GM21360 (cell line): Measurements from ENCODE around the gene NIPBL.
"Not testable (repeated sequence)": the region's sequence is repeated elsewhere in the genome, so short reads cannot be mapped to it uniquely, and the experiment has no call there.

Source experiments
- ATAC-seq: cut with Tn5 transposase; IDR thresholded peaks from one replicate; pipeline ENCODE4 v1.9.1; 2021; ENCODE audit warnings: mild to moderate bottlenecking, moderate library complexity; ENCODE audit not compliant: unreplicated experiment

The NIPBL gene

GRCh38 chr5:37082977-37083376 lies 206.4 kb downstream of the NIPBL start:
- not testable (repeated sequence) for ATAC-seq

- ATAC-seq: not testable (repeated sequence)
Measured at GRCh38 chr5:37086026-37086425, 209.5 kb downstream of the NIPBL start.

- no peak for ATAC-seq
Measured at GRCh38 chr5:37086466-37087173, 210.1 kb downstream of the NIPBL start.

DNA sequence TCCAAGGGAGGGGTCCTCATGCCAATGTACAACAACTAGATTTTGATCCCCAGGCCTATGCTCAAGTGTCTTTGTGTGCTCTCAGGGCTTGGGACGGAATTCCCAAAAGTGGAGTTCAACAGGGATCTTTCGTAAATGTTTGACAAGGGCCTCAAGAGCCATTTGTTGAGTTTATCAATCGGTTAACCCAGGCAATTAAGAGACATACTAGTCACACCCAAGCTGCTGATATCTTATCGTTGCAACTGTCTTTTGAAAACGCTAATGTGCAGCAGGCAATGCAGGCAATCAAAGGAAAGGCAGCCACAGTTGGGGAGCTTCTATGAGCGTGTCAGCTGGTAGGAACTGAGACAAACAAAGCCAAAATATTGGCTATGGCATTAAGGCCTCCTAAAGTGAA lies 211.4 kb downstream of the NIPBL start:
- ATAC-seq: no peak

- no peak for ATAC-seq
Measured at GRCh38 chr5:37090123-37090726, 213.7 kb downstream of the NIPBL start.

DNA sequence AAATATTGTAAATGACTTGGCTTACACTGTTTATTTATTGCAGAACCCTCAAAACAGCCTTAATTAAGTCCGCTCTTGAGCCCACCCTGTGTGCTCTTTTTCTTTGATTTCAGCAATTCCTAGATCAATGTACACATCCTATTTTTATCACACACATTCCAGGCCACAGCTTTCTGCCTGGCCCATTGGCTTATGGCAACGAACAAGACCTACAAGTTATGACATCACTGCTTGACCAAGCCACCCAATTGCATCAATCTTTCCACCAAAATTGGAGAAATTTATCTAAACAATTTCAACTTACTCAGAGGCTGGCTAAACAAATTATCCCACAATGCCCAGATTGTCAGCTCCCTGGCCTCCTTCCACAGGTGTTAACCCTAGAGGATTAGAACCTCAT lies 214.2 kb downstream of the NIPBL start:
- no peak for ATAC-seq

GRCh38 chr5:37093795-37094194 lies 217.2 kb downstream of the NIPBL start:
- not testable (repeated sequence) for ATAC-seq

- ATAC-seq: not testable (repeated sequence)
Measured at GRCh38 chr5:37099267-37099666, 222.7 kb downstream of the NIPBL start.

GRCh38 chr5:37103302-37103701 lies 226.7 kb downstream of the NIPBL start:
- no peak for ATAC-seq

GRCh38 chr5:37109338-37109737 lies 232.8 kb downstream of the NIPBL start:
- ATAC-seq: no peak

DNA sequence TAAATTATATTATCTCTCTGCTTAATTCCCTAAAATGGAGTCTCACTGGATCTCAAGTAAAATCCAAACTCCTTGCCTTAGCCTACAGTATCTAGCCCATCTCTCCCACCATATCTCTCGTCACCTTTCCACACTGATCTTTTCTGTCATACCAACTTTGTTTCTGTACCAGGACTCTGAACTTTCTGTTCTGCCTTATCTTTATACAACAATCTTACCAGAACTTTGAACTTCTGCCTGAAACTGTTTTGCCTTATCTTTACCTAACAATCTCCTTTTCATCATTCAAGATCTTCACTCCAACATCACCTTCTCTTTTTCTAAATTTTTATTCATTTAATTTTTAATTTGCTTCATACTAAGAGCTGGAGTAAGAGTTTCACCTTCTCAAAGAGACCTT lies 233.6 kb downstream of the NIPBL start:
- no peak for ATAC-seq

DNA sequence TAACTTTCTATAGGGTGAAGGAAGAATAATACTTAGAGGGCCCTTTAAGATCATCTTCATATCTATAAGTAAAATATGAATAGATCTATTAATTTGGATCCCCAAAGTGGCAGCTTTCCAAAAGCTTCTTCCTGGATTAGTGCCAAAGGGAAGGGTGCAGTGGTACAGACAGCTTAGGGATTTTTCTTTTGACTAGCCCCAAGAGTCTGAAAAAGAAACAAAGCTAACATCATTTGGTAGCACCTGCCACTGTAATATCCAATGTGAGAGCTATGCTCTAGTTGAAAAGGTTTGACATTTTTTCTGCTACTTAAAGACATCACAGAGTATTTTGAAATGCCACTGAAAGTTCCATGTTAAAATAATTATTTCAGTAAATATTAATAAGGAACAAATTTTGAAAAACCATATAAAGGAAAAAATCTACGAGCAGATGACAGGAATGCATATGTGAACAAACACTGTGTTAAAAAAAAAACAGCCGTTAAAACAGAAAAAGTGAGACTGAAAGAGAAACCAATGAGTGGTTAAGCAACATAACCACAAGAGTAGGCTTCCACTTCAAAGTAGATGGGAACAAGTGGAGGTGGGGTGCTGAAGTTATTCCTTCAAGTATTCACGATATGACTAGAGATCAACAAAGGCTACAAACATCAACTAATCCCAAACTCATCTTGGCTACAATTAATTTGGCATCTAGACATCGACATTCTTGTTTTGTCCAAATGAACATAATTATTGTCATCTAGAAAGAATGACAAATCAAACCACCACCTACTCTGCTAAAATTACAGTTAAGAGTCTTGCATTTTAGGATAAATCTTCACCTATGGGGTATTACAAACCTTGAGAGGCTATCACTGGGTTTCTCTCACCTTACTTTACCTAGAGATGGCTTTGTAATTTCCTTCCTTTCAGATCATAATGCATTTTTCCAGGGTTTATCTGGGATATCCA lies 235.1 kb downstream of the NIPBL start:
- ATAC-seq: peak; percentile 84

- ATAC-seq: peak; percentile 28
Measured at GRCh38 chr5:37112383-37112991, 235.9 kb downstream of the NIPBL start.
